HG03097 (cell line): ENCODE measurements around the gene ZNF470.

Experiments used
- ATAC-seq: cut with Tn5 transposase; IDR thresholded peaks from one replicate; pipeline ENCODE4 v1.9.1; 2021; ENCODE audit not compliant: unreplicated experiment, low FRiP score

The ZNF470 gene

DNA sequence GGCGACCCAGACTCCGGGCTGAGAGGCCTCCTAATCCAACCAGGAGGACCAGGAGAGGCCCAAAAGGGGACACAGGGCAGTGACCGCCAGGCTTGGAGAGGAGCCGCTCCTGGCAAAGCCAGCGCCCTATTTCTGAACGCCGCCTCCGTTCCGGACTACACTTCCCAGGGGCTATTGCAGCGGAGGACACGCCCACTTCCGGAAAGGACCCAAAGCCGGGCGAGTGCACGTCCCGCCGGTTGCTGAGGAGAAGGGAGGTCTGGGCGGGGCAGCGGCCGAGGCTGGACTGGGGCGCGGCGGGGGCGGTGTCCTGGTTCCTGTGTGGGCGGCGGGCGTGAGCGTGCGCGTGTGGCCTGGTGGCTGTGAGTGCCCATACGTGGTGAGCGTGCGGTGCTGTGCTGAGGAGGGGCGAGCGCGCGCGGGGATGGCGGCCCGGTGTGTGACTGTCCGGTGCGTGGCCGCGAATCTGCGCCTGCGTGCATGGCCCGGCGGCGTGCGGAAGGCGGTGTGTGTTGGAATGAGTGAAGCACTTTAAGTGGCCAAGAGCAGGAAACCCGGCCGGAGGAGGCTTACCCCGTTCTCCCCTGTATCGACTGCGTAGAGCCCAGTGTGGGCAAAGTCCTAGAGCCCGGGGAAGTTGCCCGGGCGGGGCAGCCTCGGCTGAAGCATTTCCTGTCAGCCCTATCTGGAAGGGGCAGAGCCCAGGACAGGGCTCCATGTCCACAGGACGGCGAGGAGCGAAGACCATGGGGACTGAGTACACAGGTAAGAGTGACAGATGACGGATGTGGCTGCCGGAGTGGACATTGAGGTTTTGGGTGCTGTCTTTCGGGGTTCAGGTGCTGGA, at the start of gene ZNF470:
ZNF470 (plus strand) TSS at position 195 of the 847 bp plus-strand sequence. CDS start 2,844 bp downstream, outside the sequence.
- ATAC-seq: peak; percentile 96

DNA sequence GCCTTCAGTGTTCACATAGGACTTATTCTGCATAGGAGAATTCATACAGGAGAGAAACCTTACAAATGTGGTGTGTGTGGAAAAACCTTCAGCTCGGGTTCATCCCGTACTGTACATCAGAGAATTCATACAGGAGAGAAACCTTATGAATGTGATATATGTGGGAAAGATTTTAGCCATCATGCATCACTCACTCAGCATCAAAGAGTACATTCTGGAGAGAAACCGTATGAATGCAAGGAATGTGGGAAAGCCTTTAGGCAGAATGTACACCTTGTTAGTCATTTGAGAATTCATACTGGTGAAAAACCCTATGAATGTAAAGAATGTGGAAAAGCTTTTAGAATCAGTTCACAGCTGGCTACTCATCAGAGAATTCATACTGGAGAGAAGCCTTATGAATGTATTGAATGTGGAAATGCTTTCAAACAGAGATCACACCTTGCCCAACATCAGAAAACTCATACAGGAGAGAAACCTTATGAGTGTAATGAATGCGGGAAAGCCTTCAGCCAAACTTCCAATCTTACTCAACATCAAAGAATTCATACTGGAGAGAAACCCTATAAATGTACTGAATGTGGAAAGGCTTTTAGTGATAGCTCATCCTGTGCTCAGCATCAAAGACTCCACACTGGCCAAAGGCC, 41.9 kb upstream of the ZNF470 start:
- no peak for ATAC-seq

DNA sequence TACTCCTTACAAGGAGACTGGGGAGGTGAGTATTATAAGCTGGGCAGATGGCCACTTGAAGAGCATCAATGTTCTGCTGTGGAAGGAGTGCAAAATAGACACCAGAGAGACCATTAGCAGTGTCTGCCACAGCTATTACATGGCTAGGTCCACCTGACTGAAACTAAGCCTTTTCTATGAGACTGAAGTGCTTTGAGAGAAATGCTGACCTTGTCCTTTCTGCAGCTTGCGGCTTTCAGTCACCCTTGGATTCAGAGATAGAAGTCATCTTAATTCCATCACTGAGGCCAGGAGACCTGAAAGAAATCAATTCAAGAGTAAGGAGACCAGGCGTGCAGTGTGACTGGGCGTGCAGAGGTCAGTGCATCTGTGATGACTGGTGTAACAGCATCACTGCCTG, 29.8 kb upstream of the ZNF470 start:
- ATAC-seq: no peak

DNA sequence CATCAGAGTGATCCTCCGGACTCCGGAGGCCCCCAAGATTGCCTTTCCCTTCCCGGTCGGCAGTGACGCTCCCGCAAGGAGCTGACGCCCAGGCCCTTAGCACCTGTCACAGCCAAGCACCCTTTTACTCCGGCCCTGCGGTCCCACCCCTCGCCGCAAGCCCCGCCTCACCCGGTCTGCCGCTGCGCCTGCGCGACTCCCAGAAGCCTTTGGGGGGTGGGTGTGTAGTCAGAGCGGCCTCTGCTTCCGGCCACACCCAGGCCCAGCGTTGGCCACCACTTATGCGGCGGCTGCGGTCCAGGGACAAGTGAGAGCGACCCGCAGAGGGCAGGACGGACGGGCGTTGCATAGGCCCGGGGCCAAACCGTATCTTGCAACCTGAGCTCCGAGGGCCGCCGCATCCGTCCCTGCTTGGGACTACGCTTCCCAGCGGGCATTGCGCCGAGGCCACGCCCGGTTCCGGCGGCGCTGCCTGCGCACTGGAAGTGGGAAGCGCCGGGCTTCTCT, 29.0 kb upstream of the ZNF470 start:
- ATAC-seq: peak; percentile 80

DNA sequence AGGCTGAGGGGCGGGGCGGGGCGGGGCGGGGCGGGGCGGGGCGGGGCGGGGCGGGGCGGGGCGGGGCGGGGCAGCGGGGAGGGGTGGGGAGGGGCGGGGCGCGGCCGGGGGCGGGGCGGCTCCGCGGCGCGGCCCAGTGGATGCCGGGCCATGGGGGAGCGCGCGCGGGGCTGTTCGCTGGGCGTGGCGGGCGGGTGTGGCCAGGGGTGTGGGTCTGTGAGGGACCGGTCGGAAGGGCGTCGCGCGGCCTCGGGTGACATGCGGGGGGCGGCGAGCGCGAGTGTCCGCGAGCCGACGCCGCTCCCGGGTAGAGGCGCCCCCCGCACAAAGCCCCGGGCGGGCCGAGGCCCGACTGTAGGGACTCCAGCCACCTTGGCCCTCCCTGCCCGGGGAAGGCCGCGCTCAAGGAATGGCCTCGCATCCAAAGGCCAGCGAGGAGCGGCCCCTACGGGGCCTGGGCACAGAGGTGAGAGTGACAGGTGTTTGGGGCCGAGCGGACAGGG, 28.5 kb upstream of the ZNF470 start, which contains the start of gene ZFP28:
ZFP28 (plus strand) TSS at position 188 of the 503 bp plus-strand sequence; CDS start at position 259, 71 bp downstream.
- ATAC-seq: peak; percentile 43

DNA sequence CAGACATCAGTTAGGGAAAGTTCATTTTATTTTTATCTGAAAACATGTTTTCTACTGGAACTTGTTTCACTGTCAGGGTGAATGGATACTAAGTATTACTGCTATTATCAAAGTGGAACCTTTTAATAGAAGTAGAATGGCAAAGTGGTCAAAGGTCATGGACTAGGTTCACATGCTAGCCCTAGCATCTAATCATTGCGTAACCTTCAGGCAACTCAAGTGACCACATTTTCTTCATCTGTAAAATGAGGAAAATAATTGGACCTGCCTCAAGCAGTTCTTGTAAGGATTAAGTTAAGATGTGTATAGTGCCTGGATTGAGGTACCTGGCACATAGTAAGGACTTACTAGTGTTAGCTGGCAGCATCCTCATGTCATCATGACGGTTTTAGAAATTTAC, 23.5 kb upstream of the ZNF470 start:
- no peak for ATAC-seq

DNA sequence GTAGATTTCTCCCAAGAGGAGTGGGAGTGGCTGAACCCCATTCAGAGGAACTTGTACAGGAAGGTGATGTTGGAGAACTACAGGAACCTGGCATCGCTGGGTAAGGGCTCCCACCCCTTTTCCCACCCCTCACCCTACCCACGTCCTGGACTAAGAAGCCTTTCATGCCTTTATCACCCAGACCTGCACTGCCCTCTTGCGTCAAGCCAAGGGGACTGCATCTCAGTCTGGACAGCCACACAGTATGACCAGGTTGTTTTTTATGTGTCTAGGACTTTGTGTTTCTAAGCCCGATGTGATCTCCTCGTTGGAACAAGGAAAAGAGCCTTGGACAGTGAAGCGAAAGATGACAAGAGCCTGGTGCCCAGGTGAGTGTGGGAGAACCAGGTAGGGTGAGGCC, 19.7 kb upstream of the ZNF470 start:
- ATAC-seq: no peak

DNA sequence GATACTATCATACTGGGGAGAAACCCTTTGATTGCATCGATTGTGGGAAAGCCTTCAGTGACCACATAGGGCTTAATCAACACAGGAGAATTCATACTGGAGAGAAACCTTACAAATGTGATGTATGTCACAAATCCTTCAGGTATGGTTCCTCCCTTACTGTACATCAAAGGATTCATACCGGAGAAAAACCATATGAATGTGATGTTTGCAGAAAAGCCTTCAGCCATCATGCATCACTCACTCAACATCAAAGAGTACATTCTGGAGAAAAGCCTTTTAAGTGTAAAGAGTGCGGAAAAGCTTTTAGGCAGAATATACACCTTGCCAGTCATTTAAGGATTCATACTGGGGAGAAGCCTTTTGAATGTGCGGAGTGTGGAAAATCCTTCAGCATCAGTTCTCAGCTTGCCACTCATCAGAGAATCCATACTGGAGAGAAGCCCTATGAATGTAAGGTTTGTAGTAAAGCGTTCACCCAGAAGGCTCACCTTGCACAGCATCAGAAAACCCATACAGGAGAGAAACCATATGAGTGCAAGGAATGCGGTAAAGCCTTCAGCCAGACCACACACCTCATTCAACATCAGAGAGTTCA, 12.9 kb upstream of the ZNF470 start:
- ATAC-seq: no peak

DNA sequence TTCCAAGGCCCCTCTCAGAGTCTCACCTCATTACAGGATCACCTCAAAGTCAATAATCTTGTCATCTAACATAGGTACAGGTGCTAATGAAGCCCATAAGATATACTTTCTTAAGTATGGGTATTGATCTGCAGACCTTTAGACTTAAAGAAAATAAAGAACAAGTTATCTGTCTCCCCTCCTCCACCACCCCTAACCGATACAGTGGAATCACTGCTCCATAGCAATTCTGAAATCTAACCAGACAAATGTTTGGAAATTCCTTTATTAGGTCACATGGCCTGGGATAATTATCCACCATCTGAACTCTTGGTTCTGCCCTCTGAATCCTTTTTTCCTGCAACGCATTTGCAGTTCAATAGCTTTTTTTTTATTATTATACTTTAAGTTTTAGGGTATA, 4.5 kb upstream of the ZNF470 start:
- ATAC-seq: no peak

DNA sequence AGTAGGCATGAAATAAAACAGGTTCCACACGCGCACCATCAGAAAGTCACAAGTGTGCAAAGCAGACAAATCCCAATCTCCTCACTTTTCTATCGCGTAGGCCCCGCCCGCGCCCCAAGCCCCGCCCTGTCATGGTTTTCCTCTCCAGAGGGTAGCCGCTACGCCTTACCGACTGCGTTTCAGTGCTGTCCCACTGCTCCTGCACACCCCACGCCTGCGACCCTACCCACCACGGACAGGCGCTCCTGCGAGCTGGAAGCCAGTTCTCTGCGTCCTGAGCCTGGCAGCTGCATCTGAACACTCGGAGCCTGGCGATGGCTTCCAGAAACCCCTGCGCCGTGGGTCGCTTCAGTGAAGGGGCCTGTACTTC, 379 bp upstream of the ZNF470 start:
- ATAC-seq: peak; percentile 21

DNA sequence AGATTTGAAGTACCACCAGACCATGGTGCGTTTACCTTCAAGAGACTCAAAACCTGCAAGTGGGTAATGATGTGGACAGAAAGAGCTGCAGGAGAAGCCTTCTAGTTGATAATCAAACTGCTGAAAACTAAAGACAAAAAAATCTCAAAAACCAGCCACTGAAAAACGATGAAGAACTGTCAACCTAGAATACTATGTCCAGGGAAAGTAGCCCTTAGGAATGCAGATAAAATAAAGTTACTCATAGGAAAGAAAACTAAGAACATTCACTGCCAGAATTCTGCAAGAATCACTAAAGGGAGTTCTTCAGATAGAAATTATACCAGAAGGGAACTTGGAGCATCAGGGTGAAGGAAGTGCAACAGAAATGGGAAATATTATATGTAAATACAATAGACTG, 5.3 kb downstream of the ZNF470 start:
- ATAC-seq: no peak

DNA sequence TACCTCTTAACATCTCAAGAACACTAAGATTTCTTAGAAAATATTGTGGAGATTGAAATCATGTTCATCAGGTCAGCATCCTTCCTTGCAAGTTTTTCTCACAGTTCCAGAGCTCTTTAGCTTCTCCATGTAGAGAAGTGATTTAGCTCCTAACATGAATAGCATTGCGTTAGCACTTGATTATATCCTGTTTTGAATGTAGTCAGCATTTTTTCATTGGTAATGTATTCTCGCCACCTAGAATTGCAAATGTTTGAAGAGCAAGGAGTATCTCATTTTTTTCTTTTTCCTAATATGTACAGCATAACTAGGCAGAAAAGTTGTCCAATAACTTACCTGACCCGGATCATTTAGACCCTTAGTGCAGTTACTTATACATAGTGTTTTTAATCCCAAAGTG, 6.6 kb downstream of the ZNF470 start:
- no peak for ATAC-seq

DNA sequence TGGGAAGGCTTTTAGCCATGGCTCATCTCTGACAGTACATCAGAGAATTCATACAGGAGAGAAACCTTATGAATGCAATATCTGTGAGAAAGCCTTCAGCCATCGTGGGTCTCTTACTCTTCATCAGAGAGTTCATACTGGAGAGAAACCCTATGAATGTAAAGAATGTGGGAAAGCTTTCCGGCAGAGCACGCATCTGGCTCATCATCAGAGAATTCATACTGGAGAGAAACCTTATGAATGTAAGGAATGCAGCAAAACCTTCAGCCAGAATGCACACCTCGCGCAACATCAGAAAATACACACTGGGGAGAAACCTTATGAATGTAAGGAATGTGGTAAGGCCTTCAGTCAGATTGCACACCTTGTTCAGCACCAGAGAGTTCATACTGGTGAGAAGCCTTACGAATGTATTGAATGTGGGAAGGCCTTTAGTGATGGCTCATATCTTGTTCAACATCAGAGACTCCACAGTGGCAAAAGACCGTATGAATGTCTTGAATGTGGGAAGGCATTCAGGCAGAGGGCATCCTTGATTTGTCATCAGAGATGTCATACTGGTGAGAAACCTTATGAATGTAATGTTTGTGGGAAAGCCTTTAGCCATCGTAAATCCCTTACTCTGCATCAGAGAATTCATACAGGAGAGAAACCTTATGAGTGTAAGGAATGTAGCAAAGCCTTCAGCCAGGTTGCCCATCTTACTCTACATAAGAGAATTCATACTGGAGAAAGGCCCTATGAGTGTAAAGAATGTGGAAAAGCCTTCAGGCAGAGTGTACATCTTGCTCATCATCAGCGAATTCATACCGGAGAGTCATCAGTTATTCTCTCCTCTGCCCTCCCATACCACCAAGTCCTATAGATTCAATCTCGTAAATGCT, 10.7 kb downstream of the ZNF470 start:
- no peak for ATAC-seq

DNA sequence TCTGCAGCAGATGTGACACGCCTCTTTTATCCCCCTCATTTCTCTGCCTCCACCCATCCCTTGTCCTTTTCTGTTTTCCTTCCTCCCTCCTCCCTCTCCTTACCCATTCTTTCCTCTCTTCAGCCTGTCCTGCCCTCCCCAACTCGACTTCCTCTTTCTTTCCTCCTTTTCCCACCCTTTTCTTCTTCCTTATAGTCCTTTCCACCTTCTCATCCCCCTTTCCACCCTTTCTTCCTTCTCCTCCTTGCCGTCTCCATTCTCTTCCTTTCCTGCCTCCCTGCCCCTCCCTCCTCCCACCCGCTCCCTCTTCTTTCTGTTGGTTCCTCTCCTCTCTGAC, 27.1 kb downstream of the ZNF470 start:
- no peak for ATAC-seq

DNA sequence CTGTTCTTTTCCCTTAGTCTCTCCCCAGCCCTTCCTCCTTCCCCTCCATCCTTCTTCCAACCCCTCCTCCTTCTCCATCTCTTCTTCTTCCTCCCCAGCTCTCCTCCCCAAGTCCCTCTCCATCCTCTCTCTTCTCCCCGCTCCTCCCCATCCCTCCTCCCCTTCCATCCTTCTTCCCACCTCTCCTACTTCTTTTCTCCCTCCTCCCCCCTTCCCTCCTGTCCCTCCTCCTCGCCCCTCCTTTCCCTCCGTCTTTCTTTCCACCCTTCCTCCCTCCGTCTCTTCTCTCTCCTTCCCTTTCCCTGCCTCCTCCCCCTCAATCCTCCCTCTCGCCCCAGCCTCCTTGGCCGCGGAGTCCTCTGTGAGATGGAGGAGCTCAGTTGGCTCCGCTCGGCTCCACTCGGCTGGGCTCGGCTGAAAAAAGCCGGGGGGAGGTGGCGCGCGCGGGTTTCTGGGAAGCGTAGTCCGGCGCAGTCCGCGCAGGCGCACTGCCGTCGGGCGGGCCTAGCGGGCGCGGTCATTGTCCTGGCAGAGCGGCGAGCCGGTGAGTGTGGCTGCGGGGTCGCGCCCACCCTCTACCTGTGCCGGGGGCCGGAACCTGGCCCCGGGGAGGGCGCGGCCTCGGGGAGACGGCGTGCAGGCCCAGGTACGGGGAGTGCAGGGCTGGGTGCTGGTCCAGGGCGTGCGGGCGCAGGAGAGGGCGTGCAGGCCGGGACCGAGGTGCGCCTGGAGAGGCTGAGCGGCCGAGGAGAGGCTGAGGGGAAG, 27.7 kb downstream of the ZNF470 start, which contains the start of gene ZNF71:
ZNF71 (plus strand) TSS at position 520 of the 765 bp plus-strand sequence. CDS start 6,257 bp downstream, outside the sequence.
- ATAC-seq: peak; percentile 87

DNA sequence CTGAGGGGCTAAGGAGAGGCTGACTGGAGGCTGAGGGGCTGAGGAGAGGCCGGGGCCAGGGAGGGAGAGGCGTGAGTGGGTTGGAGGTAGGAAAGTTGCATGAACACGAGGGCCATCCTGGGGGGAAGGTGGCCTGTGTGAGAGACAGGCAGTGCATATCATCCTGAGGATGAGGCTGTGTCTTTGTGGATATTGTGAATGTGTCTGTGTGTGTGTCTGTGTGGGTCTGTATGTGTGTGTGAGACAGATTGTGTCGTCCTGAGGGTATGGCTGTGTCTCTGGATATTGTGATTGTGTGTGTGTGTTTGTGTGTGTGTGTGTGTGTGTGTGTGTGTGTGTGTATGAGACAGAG, 28.3 kb downstream of the ZNF470 start:
- no peak for ATAC-seq

DNA sequence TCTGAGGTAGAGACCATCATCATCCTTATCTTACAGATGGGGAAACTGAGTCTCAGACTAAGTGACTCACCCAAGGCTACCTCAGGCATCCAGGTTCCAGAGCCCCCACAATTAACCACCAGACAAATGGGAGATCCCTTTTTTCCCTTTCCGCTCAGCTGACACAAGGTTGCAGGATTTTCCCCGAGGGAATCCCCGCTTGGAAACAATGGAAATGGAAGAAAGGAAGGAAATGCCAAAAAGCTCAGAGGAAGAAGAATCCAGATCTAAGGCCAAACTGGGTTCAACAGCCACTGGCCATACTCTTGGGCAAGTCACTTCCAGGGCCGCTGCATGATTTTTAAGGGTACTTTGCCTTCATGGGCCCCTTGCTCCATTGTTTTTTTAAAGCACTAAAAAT, 29.4 kb downstream of the ZNF470 start:
- no peak for ATAC-seq

DNA sequence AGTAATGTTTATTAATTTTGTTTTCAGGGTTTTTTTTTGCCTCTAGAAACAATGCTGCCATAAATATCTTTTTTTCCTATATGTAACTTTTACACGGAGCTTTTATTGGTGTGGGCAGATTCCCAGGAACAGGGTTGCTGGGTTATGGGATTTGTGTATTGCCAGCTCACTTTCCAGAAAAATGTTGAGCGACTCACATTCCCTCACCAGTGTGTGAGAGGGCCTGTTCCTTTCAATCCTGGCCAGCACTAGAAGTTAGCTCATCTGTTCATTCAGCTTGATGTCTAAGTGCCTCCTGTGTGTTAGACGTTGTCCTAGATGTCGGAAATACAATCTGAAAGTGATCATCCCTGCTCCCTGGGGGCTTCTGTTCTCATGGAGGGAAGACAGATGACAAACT, 30.4 kb downstream of the ZNF470 start:
- no peak for ATAC-seq

DNA sequence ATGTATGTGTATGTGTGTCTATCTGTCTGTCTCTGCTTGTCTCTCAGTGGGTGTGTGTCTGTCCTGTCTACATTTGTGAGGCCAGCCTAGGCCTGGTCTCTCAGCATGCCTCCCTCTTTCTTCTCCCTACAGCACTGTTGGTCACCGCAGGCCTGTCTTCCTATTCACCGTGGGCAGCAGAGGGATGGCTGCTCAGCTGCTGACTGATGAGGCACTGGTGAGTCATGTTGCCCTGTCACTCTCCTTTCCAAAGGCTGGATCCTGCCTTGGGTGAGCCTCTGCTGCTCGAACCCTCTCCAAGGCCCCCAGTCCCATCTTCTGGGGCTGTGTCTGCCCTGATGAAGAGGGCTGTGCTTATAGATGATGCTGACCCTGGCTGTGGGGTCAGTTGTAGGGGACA, 34.1 kb downstream of the ZNF470 start:
- no peak for ATAC-seq

DNA sequence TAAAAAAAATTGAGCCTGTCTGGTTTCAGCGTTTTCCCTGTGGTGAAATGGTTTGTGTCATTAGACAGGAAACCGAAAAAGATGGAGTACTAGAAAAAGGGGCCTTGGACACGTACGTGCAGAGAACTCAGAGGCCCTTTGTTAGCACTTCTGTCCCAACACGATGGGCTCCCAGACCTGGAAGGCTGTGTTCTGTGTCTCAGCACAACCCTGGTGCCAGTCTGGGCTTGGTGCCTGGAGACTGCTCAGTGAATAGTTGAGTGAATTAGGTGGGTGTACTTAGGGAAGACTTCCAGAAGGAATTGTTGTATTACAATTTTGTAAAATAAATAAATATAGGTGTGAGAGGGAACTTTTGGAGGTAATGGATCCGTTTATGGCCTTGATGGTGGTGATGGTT, 36.6 kb downstream of the ZNF470 start:
- no peak for ATAC-seq
